ENCODE results near the gene RBMS3.
"Not testable (repeated sequence)": the region's sequence is repeated elsewhere in the genome, so short reads cannot be mapped to it uniquely, and the experiment has no call there.

RBMS3 gene

GRCh38 chr3:29958816-29959215 lies 677.9 kb downstream of the RBMS3 start:
- no peak for DNase-seq

- no peak for DNase-seq
Observed at GRCh38 chr3:29971895-29972294, 691.0 kb downstream of the RBMS3 start.

- no peak for DNase-seq
Observed at GRCh38 chr3:29972320-29972993, 691.6 kb downstream of the RBMS3 start.

- no peak for DNase-seq
Observed at GRCh38 chr3:29973763-29974162, 692.9 kb downstream of the RBMS3 start.

GRCh38 chr3:29976871-29977270 lies 696.0 kb downstream of the RBMS3 start:
- DNase-seq = no peak

GRCh38 chr3:29977360-29977759 lies 696.5 kb downstream of the RBMS3 start:
- DNase-seq = no peak

GRCh38 chr3:29978036-29978435 lies 697.2 kb downstream of the RBMS3 start:
- no peak for DNase-seq

- no peak for DNase-seq
Observed at GRCh38 chr3:29991198-29991597, 710.3 kb downstream of the RBMS3 start.

- DNase-seq = no peak
Observed at GRCh38 chr3:30002797-30003196, 721.9 kb downstream of the RBMS3 start.

GRCh38 chr3:30003741-30004140 lies 722.9 kb downstream of the RBMS3 start:
- DNase-seq = no peak

- DNase-seq = no peak
Observed at GRCh38 chr3:30004481-30004880, 723.6 kb downstream of the RBMS3 start.

GRCh38 chr3:30006111-30006510 lies 725.2 kb downstream of the RBMS3 start:
- no peak for DNase-seq

- no peak for DNase-seq
Observed at GRCh38 chr3:30007668-30008067, 726.8 kb downstream of the RBMS3 start.

GRCh38 chr3:30011237-30011803 lies 730.4 kb downstream of the RBMS3 start:
- no peak for DNase-seq

- DNase-seq = peak; percentile 18
Observed at GRCh38 chr3:30012941-30013543, 732.2 kb downstream of the RBMS3 start.

- DNase-seq = no peak
Observed at GRCh38 chr3:30017901-30018300, 737.0 kb downstream of the RBMS3 start.

GRCh38 chr3:30020380-30020779 lies 739.5 kb downstream of the RBMS3 start:
- DNase-seq = no peak

- no peak for DNase-seq
Observed at GRCh38 chr3:30024466-30024865, 743.6 kb downstream of the RBMS3 start.

- DNase-seq = no peak
Observed at GRCh38 chr3:30026851-30027250, 746.0 kb downstream of the RBMS3 start.

GRCh38 chr3:30034246-30034991 lies 753.5 kb downstream of the RBMS3 start:
- no peak for DNase-seq

GRCh38 chr3:30035935-30036567 lies 755.2 kb downstream of the RBMS3 start:
- no peak for DNase-seq

GRCh38 chr3:30040126-30040525 lies 759.3 kb downstream of the RBMS3 start:
- DNase-seq = no peak

GRCh38 chr3:30041481-30041880 lies 760.6 kb downstream of the RBMS3 start:
- not testable (repeated sequence) for DNase-seq

All from right kidney (tissue), 1 donor.